HG03457 (cell line): ENCODE results near the gene FBXL15.

Experiments
- ATAC-seq: cut with Tn5 transposase; IDR thresholded peaks from one replicate; pipeline ENCODE4 v1.9.1; 2021; ENCODE audit warnings: moderate number of reproducible peaks; ENCODE audit not compliant: unreplicated experiment

Gene FBXL15

GRCh38 chr10:102420714-102421506 is at the start of gene FBXL15:
Gene FBXL15, plus strand, starts transcription at chr10:102420836. Its CDS starts 294 bp downstream, at chr10:102421130.
- ATAC-seq = peak; percentile 48

- no peak for ATAC-seq
Observed at GRCh38 chr10:102371295-102371694, 49.3 kb upstream of the FBXL15 start.

- ATAC-seq = no peak
Observed at GRCh38 chr10:102375250-102375649, 45.4 kb upstream of the FBXL15 start.

GRCh38 chr10:102375867-102376266 is 44.8 kb upstream of the FBXL15 start:
- no peak for ATAC-seq

GRCh38 chr10:102376901-102377300 is 43.7 kb upstream of the FBXL15 start:
- no peak for ATAC-seq

GRCh38 chr10:102379383-102379782 is 41.3 kb upstream of the FBXL15 start:
- no peak for ATAC-seq

GRCh38 chr10:102381983-102382382 is 38.7 kb upstream of the FBXL15 start:
- no peak for ATAC-seq

- no peak for ATAC-seq
Observed at GRCh38 chr10:102382871-102383270, 37.8 kb upstream of the FBXL15 start.

- ATAC-seq = no peak
Observed at GRCh38 chr10:102384053-102384452, 36.6 kb upstream of the FBXL15 start.

GRCh38 chr10:102384606-102385429 is 35.8 kb upstream of the FBXL15 start:
- ATAC-seq = no peak

GRCh38 chr10:102389894-102390293 is 30.7 kb upstream of the FBXL15 start:
- no peak for ATAC-seq

- ATAC-seq = no peak
Observed at GRCh38 chr10:102392306-102392705, 28.3 kb upstream of the FBXL15 start.

GRCh38 chr10:102393411-102394078 is 27.1 kb upstream of the FBXL15 start:
- no peak for ATAC-seq

GRCh38 chr10:102394079-102394800 is 26.4 kb upstream of the FBXL15 start:
- peak; percentile 65 for ATAC-seq

- ATAC-seq = no peak
Observed at GRCh38 chr10:102394801-102395399, 25.7 kb upstream of the FBXL15 start.

GRCh38 chr10:102395400-102396316 is 25.0 kb upstream of the FBXL15 start, which contains the start of gene NFKB2:
Gene NFKB2, plus strand, starts transcription at chr10:102395705. Its CDS starts 255 bp downstream, at chr10:102395960.
- peak; percentile 21 for ATAC-seq

- no peak for ATAC-seq
Observed at GRCh38 chr10:102396317-102396650, 24.4 kb upstream of the FBXL15 start.

- no peak for ATAC-seq
Observed at GRCh38 chr10:102396730-102397151, 23.9 kb upstream of the FBXL15 start.
